ENCODE results near the gene HUWE1. TPM values are rescaled to one million over a fixed set of nuclear protein-coding genes. Genes with fewer than 3 reads are reported as not detected.

The HUWE1 gene
- total RNA-seq, 1 experiment from 2014 or later = 536 TPM

GRCh38 chrX:53683556-53684414 is 2.7 kb downstream of the HUWE1 start:
- CTCF ChIA-PET = interaction anchor here (1.2 to 1.3 kb wide), 2 partner anchors 31 to 147 kb away, joined by 3 to 6 read pairs; no protein-coding TSS in a partner anchor
- POLR2A ChIA-PET (ENCODE audit: unreplicated experiment) = interaction anchor here (0.5 to 1.7 kb wide), 15 partner anchors 11 to 1125 kb away, joined by 3 to 33 read pairs (median 5); no protein-coding TSS in a partner anchor
- Histone ChIP-seq H3K4me1 (replicated peaks; ENCODE audit: insufficient read depth) (no peaks in the 10 kb centered on the region), H3K27me3 (ENCODE audit: insufficient read depth, low read depth) (no peaks in the 10 kb centered on the region), H3K9me2 (ENCODE audit: insufficient read depth) (no peaks in the 10 kb centered on the region), H3K79me2 (ENCODE audit: low read depth) (peaks cover 60% of the 10 kb centered on the region), H3K4me3 (peak overlapping the region; percentile 58), H3F3A (ENCODE audit: insufficient read depth, low read depth) (0 out of 2 replicates have a peak, but pooled peaks cover 4% of the 10 kb centered on the region), H2AFZ (no peak overlapping the region), H3K36me3 (ENCODE audit: low read depth) (no peaks in the 10 kb centered on the region), H3K9me3 (ENCODE audit: insufficient read depth, low read depth) (no peaks in the 10 kb centered on the region), H3K27ac (peak overlapping the region; percentile 82), H4K20me1 (ENCODE audit: insufficient read depth) (no peaks in the 10 kb centered on the region), H3K4me2 (peak overlapping the region; percentile 74)
- TSS peak; percentile 70 for BruUV-seq (replicated peaks)
- TF ChIP-seq CTCF (conservative IDR thresholded peaks at IDR 0.05) (no peak), EZH2 (IDR thresholded peaks at IDR 0.05; ENCODE audit: low read depth) (no peak)
- intact Hi-C loops (cut with micrococcal nuclease; ENCODE audit: unreplicated experiment) = loop anchor here (1.0 to 10.0 kb wide), 7 partner anchors 28 to 1321 kb away; partner anchors contain the start of genes APEX2 and PHF8
- DNase-seq = peak; percentile 90 to 97

GRCh38 chrX:53682885-53683555 is 3.5 kb downstream of the HUWE1 start:
- ChIA-PET CTCF (no interaction called here), POLR2A (ENCODE audit: unreplicated experiment) (interaction anchor here (0.7 kb wide), 1 partner anchor 1126 kb away, joined by 4 read pairs; no protein-coding TSS in a partner anchor)
- Histone ChIP-seq H3F3A (ENCODE audit: insufficient read depth, low read depth) (0 out of 2 replicates have a peak, but pooled peaks cover 4% of the 10 kb centered on the region), H3K4me1 (replicated peaks; ENCODE audit: insufficient read depth) (no peaks in the 10 kb centered on the region), H3K36me3 (ENCODE audit: low read depth) (no peaks in the 10 kb centered on the region), H3K4me2 (peak overlapping the region; percentile 74), H4K20me1 (ENCODE audit: insufficient read depth) (no peaks in the 10 kb centered on the region; the same call in 1 of the 2 replicates), H3K27me3 (ENCODE audit: insufficient read depth, low read depth) (no peaks in the 10 kb centered on the region), H2AFZ (no peak overlapping the region), H3K27ac (peak overlapping the region; percentile 82), H3K4me3 (peak overlapping the region; percentile 58), H3K9me2 (ENCODE audit: insufficient read depth) (no peaks in the 10 kb centered on the region), H3K9me3 (ENCODE audit: insufficient read depth, low read depth) (no peaks in the 10 kb centered on the region), H3K79me2 (ENCODE audit: low read depth) (peaks cover 67% of the 10 kb centered on the region)
- DNase-seq = peak in 1 of 2 experiments; percentile 41
- BruUV-seq (replicated peaks) = TSS peak; percentile 23
- intact Hi-C loops (cut with micrococcal nuclease; ENCODE audit: unreplicated experiment) = loop anchor here (5.0 to 10.0 kb wide), 2 partner anchors 129 to 1322 kb away; partner anchors contain the start of gene APEX2
- TF ChIP-seq CTCF (conservative IDR thresholded peaks at IDR 0.05) (no peak), EZH2 (IDR thresholded peaks at IDR 0.05; ENCODE audit: low read depth) (no peak)

- no peak for DNase-seq
- peaks cover 77% of the 10 kb centered on the region for H3K79me2 ChIP-seq (ENCODE audit: low read depth)
- no peaks in the 10 kb centered on the region for H3K4me1 ChIP-seq (replicated peaks; ENCODE audit: insufficient read depth)
- no peak overlapping the region; the same call in 1 of the 2 replicates for H3K4me3 ChIP-seq
- no TSS peak for BruUV-seq (replicated peaks)
- no peaks in the 10 kb centered on the region for H3K36me3 ChIP-seq (ENCODE audit: low read depth)
- intact Hi-C loops (cut with micrococcal nuclease; ENCODE audit: unreplicated experiment) = loop anchor here (5.0 to 10.0 kb wide), 2 partner anchors 131 to 1323 kb away; partner anchors contain the start of gene APEX2
- H3K27me3 ChIP-seq (ENCODE audit: insufficient read depth, low read depth) = no peaks in the 10 kb centered on the region
- H3F3A ChIP-seq (ENCODE audit: insufficient read depth, low read depth) = 0 out of 2 replicates have a peak, but pooled peaks cover 4% of the 10 kb centered on the region
- H4K20me1 ChIP-seq (ENCODE audit: insufficient read depth) = no peaks in the 10 kb centered on the region; the same call in 1 of the 2 replicates
- H3K9me3 ChIP-seq (ENCODE audit: insufficient read depth, low read depth) = no peaks in the 10 kb centered on the region
- ChIA-PET CTCF (no interaction called here), POLR2A (ENCODE audit: unreplicated experiment) (no interaction called here)
- H3K9me2 ChIP-seq (ENCODE audit: insufficient read depth) = no peaks in the 10 kb centered on the region
- H3K4me2 ChIP-seq = peak overlapping the region; percentile 74
- TF ChIP-seq EZH2 (IDR thresholded peaks at IDR 0.05; ENCODE audit: low read depth) = no peak
- no peak for TF ChIP-seq CTCF (conservative IDR thresholded peaks at IDR 0.05)
- H3K27ac ChIP-seq = no peak overlapping the region
- no peak overlapping the region for H2AFZ ChIP-seq
These were observed 4.9 kb downstream of the HUWE1 start for GRCh38 chrX:53681661-53682060.

Data from PC-9 (cell line).